NCI-H2107 (cell line): ENCODE data around the gene ROR1.

ENCODE experiments used
- DNase-seq: peaks from one replicate; lab custom pipeline; 2025; lab: John Stamatoyannopoulos, UW

Gene ROR1

DNA sequence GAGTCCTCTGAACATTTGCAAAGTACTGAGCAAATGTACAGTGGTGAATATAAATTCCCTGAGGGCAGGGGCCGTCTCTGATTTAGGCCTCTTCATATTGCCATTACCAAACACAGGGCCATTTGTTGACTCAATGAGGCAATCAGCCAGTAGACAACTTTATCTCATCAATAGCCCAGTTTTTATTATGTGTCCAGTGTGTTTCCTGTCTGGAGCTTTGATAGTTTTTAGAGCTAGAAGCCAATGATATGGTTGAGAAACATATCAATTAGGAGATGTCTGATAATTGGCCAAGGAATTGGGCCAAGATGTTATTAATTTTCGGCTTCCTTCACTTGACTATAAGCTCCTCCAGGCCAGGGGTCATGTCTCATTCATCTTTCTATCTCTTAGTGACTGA, 163.0 kb downstream of the ROR1 start:
- DNase-seq, result no peak

DNA sequence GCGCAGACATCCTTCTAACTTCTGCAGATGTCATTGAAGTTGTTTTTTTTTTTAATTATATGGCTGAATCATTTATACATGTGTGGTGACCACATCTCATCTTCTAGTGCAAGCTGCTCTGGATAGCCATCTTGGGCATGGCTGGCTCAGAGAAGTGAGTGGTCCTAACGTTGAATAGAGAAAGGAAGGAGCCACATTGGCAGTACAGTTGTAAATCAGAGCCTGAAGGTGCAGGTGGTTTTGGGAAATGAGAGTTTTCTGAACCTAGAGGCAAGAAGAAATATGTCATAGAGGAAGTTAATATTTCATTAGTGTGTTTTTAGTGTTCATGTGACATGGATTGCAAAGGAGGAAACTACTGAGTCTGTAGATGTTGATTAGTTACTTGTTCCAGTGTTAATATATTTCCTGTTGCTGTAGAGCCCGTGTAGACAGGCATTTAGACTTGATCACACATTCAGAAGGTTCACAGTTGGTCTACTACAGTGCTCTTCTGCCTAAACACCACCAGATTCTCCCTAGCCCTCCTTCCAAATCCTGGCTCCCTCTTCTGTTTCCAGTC, 163.7 kb downstream of the ROR1 start:
- no peak for DNase-seq

DNA sequence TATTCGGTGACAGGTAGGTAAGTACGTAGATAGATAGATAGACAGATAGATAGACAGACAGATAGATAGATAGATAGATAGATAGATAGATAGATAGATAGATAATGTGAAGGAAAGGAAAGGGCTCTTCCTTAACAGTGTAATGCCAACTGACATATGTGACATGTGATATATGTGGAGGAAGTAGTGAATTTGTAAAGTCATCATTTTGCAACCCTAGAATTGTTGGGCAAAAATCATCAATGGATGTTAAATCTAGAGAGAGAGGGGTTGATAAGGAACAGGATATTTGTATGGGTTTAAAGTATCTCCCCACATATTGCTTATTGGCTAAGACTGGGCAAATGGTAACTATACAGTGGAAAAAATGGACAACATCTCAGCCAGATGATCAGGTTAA, 166.6 kb downstream of the ROR1 start:
- DNase-seq, result no peak

- DNase-seq, result no peak
Observed at GRCh38 chr1:63943393-63943792, 169.6 kb downstream of the ROR1 start.

- DNase-seq, result no peak
Observed at GRCh38 chr1:63945943-63946342, 172.1 kb downstream of the ROR1 start.

GRCh38 chr1:63946866-63947491, 173.2 kb downstream of the ROR1 start:
- DNase-seq, result no peak

GRCh38 chr1:63947904-63948303, 174.1 kb downstream of the ROR1 start:
- no peak for DNase-seq

DNA sequence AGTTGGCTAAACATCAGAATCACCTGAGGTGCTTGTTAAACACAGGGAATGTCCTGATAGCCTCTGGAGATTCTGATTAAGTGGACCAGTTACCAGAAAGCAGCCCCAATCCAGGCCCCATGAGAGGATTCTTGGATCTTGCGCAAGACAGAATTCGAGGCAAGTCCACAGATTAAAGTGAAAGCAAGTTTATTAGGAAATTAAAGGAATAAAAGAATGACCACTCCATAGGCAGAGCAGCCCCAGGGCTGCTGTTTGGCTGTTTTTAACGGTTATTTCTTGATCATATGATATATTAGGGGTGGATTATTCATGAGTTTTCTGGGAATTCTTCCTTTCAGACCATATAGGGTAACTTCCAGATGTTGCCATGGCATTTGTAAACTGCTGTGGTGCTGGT, 176.2 kb downstream of the ROR1 start:
- no peak for DNase-seq

GRCh38 chr1:63951059-63951946, 177.5 kb downstream of the ROR1 start:
- DNase-seq, result no peak

- no peak for DNase-seq
Observed at GRCh38 chr1:63954187-63954586, 180.4 kb downstream of the ROR1 start.

DNA sequence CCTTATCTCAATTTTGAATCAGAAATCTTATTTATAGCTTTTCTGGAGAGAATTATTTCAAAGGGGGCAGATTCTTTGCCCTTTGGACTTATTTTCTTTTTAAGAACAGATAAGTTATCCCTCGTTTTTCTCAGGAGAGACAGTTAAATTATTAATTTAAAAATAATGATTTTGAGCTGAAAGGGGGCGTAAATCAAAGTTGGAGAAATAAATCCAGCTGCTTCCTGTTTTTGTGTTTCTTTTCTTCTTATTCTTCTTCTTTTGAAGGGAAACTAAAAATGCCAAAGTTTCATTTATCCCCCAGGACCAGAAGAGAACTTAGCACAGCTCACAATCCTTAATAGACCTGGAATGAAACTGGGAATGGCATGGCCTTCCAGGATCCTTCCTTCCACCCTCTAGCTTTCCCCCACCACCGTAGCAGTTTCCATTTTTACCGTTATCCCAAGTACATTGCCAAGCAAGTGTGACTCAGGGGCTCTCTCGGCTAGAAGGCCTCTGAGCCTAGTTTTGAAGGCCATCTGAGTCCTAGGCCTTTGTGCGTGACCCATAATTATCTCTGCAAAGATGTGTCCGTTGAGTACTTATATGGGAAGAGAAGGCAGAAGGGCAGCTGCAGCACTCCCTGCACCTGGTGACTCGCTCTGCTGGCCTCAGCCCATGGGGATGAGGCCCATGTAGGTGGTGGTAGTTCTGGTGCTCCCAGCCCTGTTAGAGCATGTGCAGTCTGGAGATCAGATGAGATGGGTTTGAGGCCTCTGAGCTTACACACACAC, 181.7 kb downstream of the ROR1 start:
- DNase-seq, result no peak

DNA sequence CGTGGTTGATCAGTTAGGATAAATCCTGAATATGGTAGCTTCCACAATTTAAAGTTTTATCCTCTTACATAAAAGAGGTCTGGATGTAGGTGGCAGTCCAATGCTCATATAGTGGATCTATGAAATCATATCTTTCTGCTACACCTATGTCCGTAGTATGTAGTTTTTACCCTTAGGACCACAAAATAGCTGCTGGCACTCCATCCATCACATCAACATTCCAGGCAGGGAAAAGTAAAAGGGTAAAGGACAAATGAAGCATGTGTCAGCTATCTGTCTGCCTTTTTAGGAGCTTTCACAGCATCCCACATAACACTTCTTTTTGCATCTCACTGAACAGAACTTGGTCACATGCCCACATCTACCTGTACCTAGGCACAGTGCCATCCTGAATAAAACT, 184.7 kb downstream of the ROR1 start:
- no peak for DNase-seq

- no peak for DNase-seq
Observed at GRCh38 chr1:63960326-63960725, 186.5 kb downstream of the ROR1 start.

- DNase-seq, result no peak
Observed at GRCh38 chr1:63966016-63966415, 192.2 kb downstream of the ROR1 start.

DNA sequence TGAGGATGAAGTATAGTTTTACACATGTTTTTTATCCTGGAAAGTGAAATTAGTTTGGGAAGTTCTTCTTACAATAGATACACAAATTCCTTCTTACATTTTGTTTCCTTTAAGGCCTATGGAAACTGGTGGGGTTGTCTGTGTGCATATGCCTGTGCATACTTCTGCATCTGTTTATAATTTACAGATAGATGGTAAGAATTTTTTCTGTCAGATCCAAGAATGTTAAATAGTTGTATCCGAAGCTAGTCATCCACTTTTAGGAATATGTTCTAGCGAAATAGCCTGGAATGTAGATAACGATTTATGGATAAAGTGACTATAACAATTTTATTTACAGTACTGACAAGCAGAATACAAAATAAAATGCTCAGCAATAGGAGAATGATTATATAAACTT, 194.1 kb downstream of the ROR1 start:
- DNase-seq, result no peak

GRCh38 chr1:63968663-63969440, 195.0 kb downstream of the ROR1 start:
- DNase-seq, result no peak

DNA sequence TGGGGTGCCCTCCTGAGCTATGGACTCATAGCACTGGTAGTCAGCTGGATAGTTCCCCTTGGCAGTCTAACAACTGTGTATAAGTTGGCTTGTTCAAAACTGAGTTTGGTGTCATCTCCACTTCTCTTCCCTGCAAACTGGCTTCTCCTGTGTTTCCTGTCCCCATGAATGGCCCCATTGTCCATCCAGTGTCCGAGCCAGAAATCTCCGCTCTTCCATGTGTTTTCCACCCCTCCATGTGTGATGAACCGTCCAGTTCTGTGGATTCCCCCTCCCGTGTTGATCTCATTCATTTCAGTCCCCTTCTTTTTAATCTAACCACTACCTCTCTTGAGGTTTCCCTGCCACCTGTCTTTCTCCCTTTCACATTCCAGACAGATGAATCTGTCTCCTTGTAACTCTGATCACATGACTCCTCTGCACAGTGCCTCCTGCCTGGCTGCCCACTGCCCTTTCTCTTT, 195.7 kb downstream of the ROR1 start:
- peak; percentile 27 for DNase-seq

GRCh38 chr1:63971557-63971956, 197.7 kb downstream of the ROR1 start:
- DNase-seq, result no peak

DNA sequence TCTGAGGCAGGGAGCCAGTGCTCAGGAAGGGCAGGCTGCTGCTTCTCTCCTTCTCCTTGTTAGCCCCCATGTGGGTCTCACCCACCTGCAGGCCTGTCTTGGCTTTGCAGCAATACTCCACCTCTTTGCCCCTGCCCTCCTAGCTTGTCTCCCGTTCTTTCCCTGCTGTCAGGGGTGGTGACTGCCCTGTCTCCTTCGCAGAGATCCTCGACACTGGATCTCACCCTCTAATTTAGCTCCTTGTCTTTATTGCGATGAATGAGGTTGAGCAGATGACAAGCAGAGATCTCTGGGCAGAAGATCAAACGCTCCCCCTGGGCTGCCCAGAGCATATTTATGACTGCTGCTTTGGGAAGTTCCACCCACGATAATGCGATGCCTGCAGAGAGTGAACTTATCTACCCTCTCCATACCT, 199.2 kb downstream of the ROR1 start:
- no peak for DNase-seq

DNA sequence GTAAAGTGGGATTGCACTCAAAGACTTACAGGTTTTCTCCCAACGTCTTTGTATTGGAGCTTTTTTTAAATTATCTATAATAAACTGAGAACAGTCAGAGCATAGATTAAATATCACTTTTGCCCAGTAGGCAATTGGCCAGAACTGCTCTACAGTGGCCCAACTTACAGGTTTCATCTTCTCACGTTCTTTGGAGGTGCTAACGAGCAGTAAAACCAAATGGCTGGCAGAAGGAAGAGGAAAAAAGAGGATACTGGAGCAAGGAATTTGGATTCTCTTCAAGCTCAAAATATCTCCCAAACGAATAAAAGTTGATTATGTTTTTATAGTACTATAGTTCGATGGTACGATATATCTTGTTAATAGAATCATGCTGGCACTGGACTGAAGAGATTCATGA, 201.1 kb downstream of the ROR1 start:
- no peak for DNase-seq

- no peak for DNase-seq
Observed at GRCh38 chr1:63975481-63975880, 201.7 kb downstream of the ROR1 start.

DNA sequence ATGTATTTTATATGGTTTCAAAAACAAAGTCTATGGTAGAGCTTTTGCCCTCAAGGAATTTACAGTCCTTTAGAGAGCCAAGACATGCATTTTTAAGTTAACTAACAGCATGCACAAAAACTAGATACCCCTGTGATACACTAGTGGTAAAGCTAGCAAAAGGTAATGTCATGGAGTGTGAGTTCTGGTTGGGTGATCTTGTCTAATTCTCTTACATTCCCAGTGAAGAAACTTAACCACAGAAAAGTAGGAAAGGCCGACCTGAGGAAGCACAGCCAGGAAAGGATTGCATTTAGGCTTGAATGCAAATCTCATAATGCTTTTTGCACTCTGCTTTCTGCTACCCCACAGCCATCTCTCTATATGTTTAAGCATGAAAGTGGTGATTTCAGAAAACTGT, 202.2 kb downstream of the ROR1 start:
- DNase-seq, result no peak
